ENCODE data around the gene CREBBP.

- TF ChIP-seq POLR2AphosphoS5 (IDR thresholded peaks at IDR 0.05; ENCODE audit: low read depth, low read length), result no peak
- no peak for TF ChIP-seq REST (IDR thresholded peaks at IDR 0.05; ENCODE audit: insufficient read depth in 1 of 2, low read depth in 2 of 2, low read length in 2 of 2)
- no peak for TF ChIP-seq TAF1 (IDR thresholded peaks at IDR 0.05; ENCODE audit: borderline replicate concordance, insufficient read depth, low read length)
- TF ChIP-seq SIN3A (IDR thresholded peaks at IDR 0.05; ENCODE audit: borderline replicate concordance, insufficient read depth, low read length), result no peak
Observed at GRCh38 chr16:3766177-3766576, 114.3 kb downstream of the CREBBP start.
